Right lobe of liver (tissue), 6 donors: ENCODE data around the gene TAGLN3. TPM values are rescaled to one million over a fixed set of nuclear protein-coding genes. Genes with fewer than 3 reads are reported as not detected.

ENCODE experiments used
- ATAC-seq, 4 donors: fragments of 200-7000 bp; cut with Tn5 transposase; one replicate each; pipeline ENCODE4 v1.9.1; 2020; ENCODE audit warnings: mild to moderate bottlenecking in 4 of 4, moderate library complexity in 4 of 4
- DNase-seq, 3 donors: peaks; one replicate each; pipeline ENCODE4 v3.0.0-alpha.2; 2020
- H3K27ac ChIP-seq, 3 donors: fragments of 200-600 bp; one replicate each; pipeline ENCODE4 v1.8.0; 2022
- H3K27me3 ChIP-seq, 2 donors: fragments of 200-600 bp; one replicate each; pipeline ENCODE4 v1.8.0; 2022
- H3K36me3 ChIP-seq, 4 donors: fragments of 200-600 bp; sonication (generic) in 1 of 4; one replicate each; pipeline versions ENCODE4 v1.5.1 to v1.8.0; 2017 to 2022; ENCODE audit warnings: control low read depth in 1 of 4
- H3K4me1 ChIP-seq, 4 donors: fragments of 200-600 bp; sonication (generic) in 1 of 4; one replicate each; pipeline versions ENCODE4 v1.5.1 to v1.8.0; 2017 to 2022; ENCODE audit warnings: control low read depth in 1 of 4
- H3K4me3 ChIP-seq, 3 donors: fragments of 200-600 bp; one replicate each; pipeline ENCODE4 v1.8.0; 2022
- H3K9me3 ChIP-seq, 4 donors: fragments of 200-600 bp; sonication (generic) in 1 of 4; one replicate each; pipeline versions ENCODE4 v1.5.1 to v1.8.0; 2017 to 2022; ENCODE audit warnings: control low read depth in 1 of 4
- CTCF ChIP-seq, 4 donors: fragments of 200-600 bp in 3 of 4; fragments of 450-650 bp in 1 of 4; IDR thresholded peaks; one replicate each; pipeline versions ENCODE4 v1.5.1 to v1.8.0; 2016 to 2022; ENCODE audit warnings: antibody characterized with exemption in 4 of 4, mild to moderate bottlenecking in 2 of 4
- POLR2A ChIP-seq: fragments of 450-650 bp; IDR thresholded peaks from one replicate; pipeline ENCODE4 v1.6.1; 2017; ENCODE audit warnings: antibody characterized with exemption, mild to moderate bottlenecking
- WGBS: methylation state at CpG from one replicate; pipeline ENCODE4 v1.1.6; 2018; ENCODE audit warnings: low coverage, low lambda C conversion rate; ENCODE audit not compliant: insufficient coverage; ENCODE audit errors: missing lambda C conversion rate; 5-methylcytosine and 5-hydroxymethylcytosine counted together
- intact Hi-C, 2 donors: fragments of 100-400 bp; cut with DNase I; formaldehyde crosslinking; loops; one replicate each; pipeline versions ENCODE4 v1.11.2 to v1.14.1; 2022
- long read RNA-seq: library from polyadenylated mRNA; unstranded; transcript quantifications from one replicate; pipeline ENCODE4 v2.0.0, GENCODE V29; 2019
- total RNA-seq, 6 experiments: library from RNA; depleted of rRNA in 2 of 6; stranded (reverse); fragments of >200 nt in 2 of 6; fragmentation: NEBNext Ultra II Directional in 3 of 6; extraction: Animal tissue kit (Norgen Biotek cat#: 25700) in 3 of 6; gene quantifications; one replicate each; pipeline versions ENCODE4 v1.1.0 to v1.2.4, GENCODE V29; 2016 to 2023
- donor health status: DM: no; HTN: yes; CAD: no.
- donor health status: DM: no; HTN: no; CAD: no.
- donor health status: DM: no; HTN: no; CAD: no.
- donor health status: DM: no; HTN: yes; CAD: no.
- donor health status: DM: no; HTN: yes; CAD: no.

The TAGLN3 gene
- total RNA-seq: not detected
- long read RNA-seq: 0 reads

- peak within 1 kb of the TSS; percentile 9 to 16 (median 16) for H3K4me3 ChIP-seq
- DNase-seq: peak in 1 of 3 donors; percentile 28
- H3K36me3 ChIP-seq: no peaks in the 10 kb centered on the region
- ATAC-seq: peak; percentile 67 to 76 (median 74)
- H3K27me3 ChIP-seq: no peaks in the 10 kb centered on the region
- intact Hi-C loops: no loop called here
- 21% methylated on average over 16 of the region's 30 CpGs for WGBS
- TF ChIP-seq CTCF (IDR thresholded peaks at IDR 0.05): no peak
- no peak for TF ChIP-seq POLR2A
- no peak within 1 kb of the TSS for H3K27ac ChIP-seq
- H3K9me3 ChIP-seq: no peaks in the 10 kb centered on the region
- peaks cover 0 to 11% (median 4%) of the 10 kb centered on the region in 4 donors for H3K4me1 ChIP-seq
Measured at GRCh38 chr3:111998636-111999483, at the start of gene TAGLN3. Gene TAGLN3, plus strand, starts transcription at chr3:111998922. Its CDS starts 501 bp downstream, at chr3:111999423.

GRCh38 chr3:111949712-111950111, 49.0 kb upstream of the TAGLN3 start:
- DNase-seq: no peak
- Histone ChIP-seq H3K9me3 (no peaks in the 10 kb centered on the region), H3K36me3 (peaks cover 0 to 29% (median 7%) of the 10 kb centered on the region in 4 donors), H3K4me3 (no peak overlapping the region), H3K4me1 (no peaks in the 10 kb centered on the region), H3K27ac (no peak overlapping the region), H3K27me3 (no peaks in the 10 kb centered on the region)
- no peak for TF ChIP-seq POLR2A
- no peak for TF ChIP-seq CTCF (IDR thresholded peaks at IDR 0.05)
- intact Hi-C loops: no loop called here
- ATAC-seq: no peak
- WGBS: 92% methylated on average over 3 of the region's 3 CpGs

GRCh38 chr3:111951032-111951431, 47.7 kb upstream of the TAGLN3 start:
- 79% methylated on average over 2 of the region's 2 CpGs for WGBS
- ATAC-seq (no peak), DNase-seq (no peak)
- H3K36me3 ChIP-seq: peaks cover 0 to 23% (median 4%) of the 10 kb centered on the region in 4 donors
- H3K4me1 ChIP-seq: no peaks in the 10 kb centered on the region
- no peaks in the 10 kb centered on the region for H3K27me3 ChIP-seq
- no peaks in the 10 kb centered on the region for H3K9me3 ChIP-seq
- TF ChIP-seq POLR2A: no peak
- TF ChIP-seq CTCF (IDR thresholded peaks at IDR 0.05): no peak
- intact Hi-C loops: no loop called here
- no peak overlapping the region for H3K27ac ChIP-seq
- no peak overlapping the region for H3K4me3 ChIP-seq

- no peak overlapping the region for H3K4me3 ChIP-seq
- H3K9me3 ChIP-seq: no peaks in the 10 kb centered on the region
- no peak overlapping the region for H3K27ac ChIP-seq
- no peaks in the 10 kb centered on the region for H3K4me1 ChIP-seq
- ATAC-seq: no peak
- TF ChIP-seq POLR2A (no peak), CTCF (IDR thresholded peaks at IDR 0.05) (no peak)
- peaks cover 0 to 23% (median 4%) of the 10 kb centered on the region in 4 donors for H3K36me3 ChIP-seq
- WGBS: 97% methylated on average over 5 of the region's 5 CpGs
- intact Hi-C loops: no loop called here
- no peaks in the 10 kb centered on the region for H3K27me3 ChIP-seq
- no peak for DNase-seq
Measured at GRCh38 chr3:111952086-111952485, 46.6 kb upstream of the TAGLN3 start.
